ENCODE results near the gene NME5.
"Not testable (repeated sequence)": the region's sequence is repeated elsewhere in the genome, so short reads cannot be mapped to it uniquely, and the experiment has no call there.

Gene NME5

GRCh38 chr5:138138949-138139780, at the start of gene NME5:
Gene NME5, minus strand, starts transcription at chr5:138139428. Its CDS starts 648 bp downstream, at chr5:138138780.
- DNase-seq, result no peak

- no peak for DNase-seq
These were observed 49.4 kb upstream of the NME5 start for GRCh38 chr5:138188626-138189025.

- DNase-seq, result no peak
These were observed 46.8 kb upstream of the NME5 start for GRCh38 chr5:138186002-138186447.

GRCh38 chr5:138182808-138183207, 43.6 kb upstream of the NME5 start:
- DNase-seq, result no peak

- no peak for DNase-seq
These were observed 41.6 kb upstream of the NME5 start for GRCh38 chr5:138180841-138181240.

- DNase-seq, result no peak
These were observed 41.1 kb upstream of the NME5 start for GRCh38 chr5:138180183-138180782.

GRCh38 chr5:138179277-138179857, 40.1 kb upstream of the NME5 start:
- DNase-seq, result no peak

GRCh38 chr5:138178516-138179276, 39.5 kb upstream of the NME5 start, which contains the start of the genes BRD8 and KIF20A:
Gene BRD8, minus strand, starts transcription at chr5:138178630. Its CDS starts 16 bp downstream, at chr5:138178614.
Gene KIF20A, plus strand, starts transcription at chr5:138179112. Its CDS starts 569 bp downstream, at chr5:138179681.
- peak; percentile 91 for DNase-seq

GRCh38 chr5:138177941-138178515, 38.8 kb upstream of the NME5 start:
- no peak for DNase-seq

GRCh38 chr5:138170299-138170698, 31.1 kb upstream of the NME5 start:
- no peak for DNase-seq

- no peak for DNase-seq
These were observed 29.9 kb upstream of the NME5 start for GRCh38 chr5:138169124-138169523.

GRCh38 chr5:138163721-138164120, 24.5 kb upstream of the NME5 start:
- no peak for DNase-seq

GRCh38 chr5:138160706-138161105, 21.5 kb upstream of the NME5 start:
- no peak for DNase-seq

- DNase-seq, result no peak
These were observed 20.4 kb upstream of the NME5 start for GRCh38 chr5:138159666-138160065.

- DNase-seq, result no peak
These were observed 18.4 kb upstream of the NME5 start for GRCh38 chr5:138157626-138158025.

- not testable (repeated sequence) for DNase-seq
These were observed 16.7 kb upstream of the NME5 start for GRCh38 chr5:138155977-138156376.

GRCh38 chr5:138149530-138149929, 10.3 kb upstream of the NME5 start:
- DNase-seq, result no peak

- no peak for DNase-seq
These were observed 9.6 kb upstream of the NME5 start for GRCh38 chr5:138148811-138149210.

- not testable (repeated sequence) for DNase-seq
These were observed 4.3 kb upstream of the NME5 start for GRCh38 chr5:138143578-138143977.

GRCh38 chr5:138141734-138142133, 2.5 kb upstream of the NME5 start:
- DNase-seq, result no peak

GRCh38 chr5:138140268-138140667, 1.0 kb upstream of the NME5 start:
- no peak for DNase-seq

GRCh38 chr5:138139781-138140090, 508 bp upstream of the NME5 start:
- no peak for DNase-seq

GRCh38 chr5:138132543-138132942, 6.7 kb downstream of the NME5 start:
- DNase-seq, result no peak
